ENCODE data around the gene DRGX. TPM values are rescaled to one million over a fixed set of nuclear protein-coding genes. Genes with fewer than 3 reads are reported as not detected.

The DRGX gene
- total RNA-seq, 4 donors from 2014 or later = not detected

DNA sequence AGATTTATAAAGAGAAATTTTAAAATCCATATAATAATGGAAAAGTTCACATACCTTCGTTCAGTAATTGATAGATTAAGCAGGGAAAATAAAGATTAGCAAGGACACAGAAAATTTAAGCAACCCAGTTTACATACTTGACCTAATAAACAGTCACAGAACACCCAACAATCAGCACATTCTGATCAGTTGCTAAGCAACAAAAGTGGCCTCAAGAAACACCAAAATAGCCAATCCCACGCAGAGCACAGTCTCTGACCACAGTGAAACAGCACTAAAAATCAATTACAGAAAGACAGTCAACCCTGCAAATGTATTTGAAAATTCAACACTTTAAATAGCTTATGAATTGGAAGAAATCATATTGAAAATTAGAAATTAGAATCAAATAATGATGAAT, 39.3 kb upstream of the DRGX start:
- H3K9me3 ChIP-seq = peaks cover 0 to 24% (median 0%) of the 10 kb centered on the region in 4 donors
- TF ChIP-seq POLR2A (IDR thresholded peaks at IDR 0.05) = no peak
- no peak for TF ChIP-seq EP300 (IDR thresholded peaks at IDR 0.05)
- TF ChIP-seq, protein P1, sequence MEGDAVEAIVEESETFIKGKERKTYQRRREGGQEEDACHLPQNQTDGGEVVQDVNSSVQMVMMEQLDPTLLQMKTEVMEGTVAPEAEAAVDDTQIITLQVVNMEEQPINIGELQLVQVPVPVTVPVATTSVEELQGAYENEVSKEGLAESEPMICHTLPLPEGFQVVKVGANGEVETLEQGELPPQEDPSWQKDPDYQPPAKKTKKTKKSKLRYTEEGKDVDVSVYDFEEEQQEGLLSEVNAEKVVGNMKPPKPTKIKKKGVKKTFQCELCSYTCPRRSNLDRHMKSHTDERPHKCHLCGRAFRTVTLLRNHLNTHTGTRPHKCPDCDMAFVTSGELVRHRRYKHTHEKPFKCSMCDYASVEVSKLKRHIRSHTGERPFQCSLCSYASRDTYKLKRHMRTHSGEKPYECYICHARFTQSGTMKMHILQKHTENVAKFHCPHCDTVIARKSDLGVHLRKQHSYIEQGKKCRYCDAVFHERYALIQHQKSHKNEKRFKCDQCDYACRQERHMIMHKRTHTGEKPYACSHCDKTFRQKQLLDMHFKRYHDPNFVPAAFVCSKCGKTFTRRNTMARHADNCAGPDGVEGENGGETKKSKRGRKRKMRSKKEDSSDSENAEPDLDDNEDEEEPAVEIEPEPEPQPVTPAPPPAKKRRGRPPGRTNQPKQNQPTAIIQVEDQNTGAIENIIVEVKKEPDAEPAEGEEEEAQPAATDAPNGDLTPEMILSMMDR (IDR thresholded peaks at IDR 0.05) = no peak
- H3K36me3 ChIP-seq = peaks cover 0 to 17% (median 0%) of the 10 kb centered on the region in 3 donors
- DNase-seq (ENCODE audit: low spot score in 2 of 2) = no peak
- no peaks in the 10 kb centered on the region for H3K27me3 ChIP-seq
- 81 to 84% methylated on average over 2 of the region's 2 CpGs for WGBS, 2 donors
- no peaks in the 10 kb centered on the region for H3K4me1 ChIP-seq
- H3K4me3 ChIP-seq = no peak overlapping the region
- no peak overlapping the region for H3K27ac ChIP-seq

DNA sequence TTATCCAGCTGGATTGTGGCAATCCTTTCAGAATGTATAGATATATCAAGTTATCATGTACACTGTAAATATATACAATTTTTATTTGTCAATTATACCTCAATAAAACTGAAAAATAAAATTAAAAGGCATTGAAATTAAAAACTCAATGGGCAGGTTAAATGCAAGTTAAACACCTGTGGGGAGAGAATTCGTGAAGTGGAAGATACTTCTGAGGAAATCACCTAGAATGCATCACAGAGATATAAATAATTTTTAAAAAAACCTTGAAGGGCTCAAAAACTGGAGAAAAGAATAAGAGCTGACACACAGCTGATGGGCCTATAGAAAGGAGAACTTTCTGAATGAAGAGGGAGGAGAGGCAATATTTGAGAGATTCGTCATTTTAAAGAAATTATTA, 37.2 kb upstream of the DRGX start:
- Histone ChIP-seq H3K27me3 (no peaks in the 10 kb centered on the region), H3K4me1 (no peaks in the 10 kb centered on the region), H3K27ac (no peak overlapping the region), H3K4me3 (no peak overlapping the region), H3K9me3 (peaks cover 0 to 24% (median 0%) of the 10 kb centered on the region in 4 donors), H3K36me3 (peaks cover 0 to 8% (median 0%) of the 10 kb centered on the region in 3 donors)
- no peak for DNase-seq (ENCODE audit: low spot score in 2 of 2)
- 88 to 89% methylated on average over 2 of the region's 2 CpGs for WGBS, 2 donors
- TF ChIP-seq EP300 (IDR thresholded peaks at IDR 0.05) = no peak
- no peak for TF ChIP-seq POLR2A (IDR thresholded peaks at IDR 0.05)
- TF ChIP-seq, protein P1 (IDR thresholded peaks at IDR 0.05) = no peak

DNA sequence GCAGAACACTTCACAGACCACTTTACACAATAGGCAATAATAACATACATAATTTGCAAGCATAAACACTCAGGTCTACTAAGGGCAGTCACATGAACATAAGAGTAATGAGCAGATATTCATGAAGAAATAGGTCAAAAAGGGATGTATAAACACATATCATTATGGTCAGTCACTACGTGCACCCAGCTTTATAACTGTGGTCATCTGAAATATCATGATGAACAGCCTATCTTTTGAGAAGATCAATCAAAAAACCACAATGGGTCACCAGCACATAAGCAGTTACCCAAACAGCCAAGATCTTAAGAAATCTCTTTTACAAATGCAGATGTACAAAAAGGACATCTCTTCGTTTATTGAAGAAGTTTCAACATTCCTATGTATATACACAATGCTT, 35.5 kb upstream of the DRGX start:
- H3K9me3 ChIP-seq = peaks cover 0 to 36% (median 0%) of the 10 kb centered on the region in 4 donors
- no peak overlapping the region for H3K27ac ChIP-seq
- H3K4me1 ChIP-seq = no peaks in the 10 kb centered on the region
- peaks cover 0 to 8% (median 0%) of the 10 kb centered on the region in 3 donors for H3K36me3 ChIP-seq
- H3K27me3 ChIP-seq = no peaks in the 10 kb centered on the region
- TF ChIP-seq POLR2A (IDR thresholded peaks at IDR 0.05) (no peak), EP300 (IDR thresholded peaks at IDR 0.05) (no peak)
- TF ChIP-seq, protein P1 (IDR thresholded peaks at IDR 0.05) = no peak
- DNase-seq (ENCODE audit: low spot score in 2 of 2) = no peak
- no peak overlapping the region for H3K4me3 ChIP-seq
- WGBS, 2 donors = 78 to 83% methylated on average over 2 of the region's 2 CpGs

DNA sequence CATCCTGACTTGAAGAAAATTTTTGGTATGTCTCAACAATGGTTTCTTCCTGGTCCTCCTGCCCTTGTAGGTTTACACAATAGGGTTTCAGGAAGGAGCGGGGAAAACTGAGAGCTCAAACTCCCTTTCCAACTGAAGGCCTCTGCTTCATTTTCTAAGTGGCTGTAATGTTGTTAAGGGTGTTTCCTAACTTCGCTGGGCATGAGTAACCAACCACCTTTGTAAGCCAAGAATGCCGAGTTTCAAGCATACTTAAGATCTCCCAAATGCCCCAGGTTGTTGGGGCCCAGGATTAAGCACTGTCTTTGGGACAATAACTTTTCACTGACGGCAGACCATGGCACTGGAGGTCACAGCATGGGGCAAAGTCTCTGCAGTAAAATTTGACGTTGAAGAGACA, 33.6 kb upstream of the DRGX start:
- no peak for DNase-seq (ENCODE audit: low spot score in 2 of 2)
- no peak overlapping the region for H3K27ac ChIP-seq
- H3K4me3 ChIP-seq = no peak overlapping the region
- peaks cover 0 to 8% (median 0%) of the 10 kb centered on the region in 3 donors for H3K36me3 ChIP-seq
- 71% methylated on average over 5 of the region's 5 CpGs for WGBS, 2 donors
- H3K27me3 ChIP-seq = no peaks in the 10 kb centered on the region
- peaks cover 0 to 53% (median 2%) of the 10 kb centered on the region in 4 donors for H3K9me3 ChIP-seq
- TF ChIP-seq POLR2A (IDR thresholded peaks at IDR 0.05) = no peak
- TF ChIP-seq, protein P1 (IDR thresholded peaks at IDR 0.05) = no peak
- TF ChIP-seq EP300 (IDR thresholded peaks at IDR 0.05) = no peak
- no peaks in the 10 kb centered on the region for H3K4me1 ChIP-seq

DNA sequence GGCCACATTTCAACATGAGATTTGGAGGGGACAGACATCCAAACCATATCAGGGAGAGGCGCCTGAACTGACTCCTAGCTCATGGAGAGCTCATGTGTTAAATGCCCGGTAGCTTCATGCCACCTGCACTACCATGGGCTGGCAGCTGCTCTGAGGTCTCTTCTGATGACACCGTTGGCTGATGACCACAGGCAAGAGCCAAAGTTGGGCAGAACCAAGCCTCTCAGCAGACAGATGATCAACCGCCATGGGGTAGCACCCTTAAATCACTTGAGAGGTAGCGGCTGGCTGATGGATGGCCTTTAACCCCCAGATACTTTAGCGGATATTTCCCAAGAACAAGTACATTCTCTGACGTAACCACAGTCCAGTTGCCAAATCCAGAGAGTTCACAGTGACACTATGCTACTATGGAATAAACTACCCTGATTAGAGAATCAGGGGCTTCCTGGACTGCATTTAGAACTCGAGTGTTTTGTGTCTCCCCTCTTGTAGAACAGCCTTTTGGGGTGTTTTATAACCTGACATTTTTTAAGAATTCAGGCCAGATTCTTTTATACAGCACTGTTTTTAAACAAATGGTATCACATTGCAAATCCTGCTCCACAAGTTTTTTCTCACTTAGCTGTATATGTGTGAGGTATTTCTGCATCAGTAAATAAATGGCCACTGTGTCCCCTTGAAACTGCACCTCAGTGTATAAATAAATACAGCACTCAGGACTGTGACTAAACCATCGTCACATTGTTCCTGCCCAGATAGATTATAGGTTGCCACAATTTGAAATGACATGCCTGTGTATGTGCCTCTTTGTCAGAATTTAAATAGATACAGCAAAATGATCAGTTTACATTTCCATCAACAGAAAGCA, 30.8 kb upstream of the DRGX start:
- H3K9me3 ChIP-seq = peaks cover 0 to 39% (median 2%) of the 10 kb centered on the region in 4 donors
- no peaks in the 10 kb centered on the region for H3K27me3 ChIP-seq
- H3K36me3 ChIP-seq = no peaks in the 10 kb centered on the region
- 76 to 80% methylated on average over 9 of the region's 9 CpGs for WGBS, 2 donors
- TF ChIP-seq EP300 (IDR thresholded peaks at IDR 0.05) = no peak
- no peak for TF ChIP-seq POLR2A (IDR thresholded peaks at IDR 0.05)
- TF ChIP-seq, protein P1 (IDR thresholded peaks at IDR 0.05) = no peak
- H3K4me3 ChIP-seq = no peak overlapping the region
- DNase-seq (ENCODE audit: low spot score in 2 of 2) = no peak
- no peaks in the 10 kb centered on the region for H3K4me1 ChIP-seq
- H3K27ac ChIP-seq = no peak overlapping the region

Measured in tibial nerve (tissue), 4 donors.